Panc1 (cell line): ENCODE results near the gene NARS2. TPM values are rescaled to one million over a fixed set of nuclear protein-coding genes. Genes with fewer than 3 reads are reported as not detected.
A peak's percentile ranks its signal among the peaks of the same experiment; 100 is the strongest.

ENCODE experiments used
- ATAC-seq: fragments of 200-7000 bp; cut with Tn5 transposase; 2 replicates; pipeline ENCODE4 v1.9.1; 2020; ENCODE audit warnings: mild to moderate bottlenecking, moderate library complexity
- BruUV-seq: library from RNA; stranded (reverse); fragments of 400-500 nt; replicated peaks from 2 replicates; lab custom pipeline; 2021; lab: Mats Ljungman, UMichigan
- CTCF ChIA-PET: fragments of 300-600 bp; sonication (Branson Sonifier 250); formaldehyde crosslinking; loops from one replicate; lab custom pipeline; 2022; ENCODE audit warnings: antibody characterized with exemption; lab: Charles Lee
- POLR2A ChIA-PET: fragments of 300-600 bp; sonication (Branson Sonifier 250); formaldehyde crosslinking; loops from one replicate; lab custom pipeline; 2022; ENCODE audit warnings: antibody characterized with exemption; lab: Charles Lee
- DNase-seq: peaks from one replicate; pipeline ENCODE4 v3.0.0-alpha.2; 2010; ENCODE audit warnings: low read depth, low spot score
- H3K27ac ChIP-seq: 2 replicates; pipeline ENCODE4 v1.5.1; 2011; ENCODE audit warnings: mild to moderate bottlenecking, low read length, inconsistent platforms
- H3K27me3 ChIP-seq: fragments of 200-500 bp; sonication (Bioruptor generic); 2 replicates; pipeline ENCODE4 v1.6.0; 2014; ENCODE audit warnings: low read length, inconsistent platforms; ENCODE audit not compliant: control insufficient read depth, insufficient read depth
- H3K36me3 ChIP-seq: fragments of 200-500 bp; sonication (Bioruptor generic); 2 replicates; pipeline ENCODE4 v1.5.1; 2014; ENCODE audit warnings: inconsistent platforms, mild to moderate bottlenecking, low read length, moderate library complexity; ENCODE audit not compliant: control insufficient read depth, insufficient read depth
- H3K4me1 ChIP-seq: 2 replicates; pipeline ENCODE4 v1.5.1; 2011; ENCODE audit warnings: inconsistent platforms, mild to moderate bottlenecking, low read length, moderate library complexity; ENCODE audit not compliant: control insufficient read depth, insufficient read depth
- H3K4me3 ChIP-seq, 2 experiments: 2 replicates each; pipeline ENCODE4 v1.5.1; 2011 to 2012; ENCODE audit warnings: low read depth in 2 of 2, low read length in 2 of 2, mild to moderate bottlenecking in 2 of 2, inconsistent platforms in 1 of 2, moderate library complexity in 1 of 2
- H3K9me3 ChIP-seq: fragments of 200-500 bp; sonication (Bioruptor generic); 2 replicates; pipeline ENCODE4 v1.5.1; 2014; ENCODE audit warnings: low read depth, mild to moderate bottlenecking, inconsistent platforms, low read length, moderate library complexity; ENCODE audit not compliant: control insufficient read depth, insufficient read depth
- POLR2AphosphoS5 ChIP-seq: IDR thresholded peaks from 2 replicates; pipeline ENCODE4 v1.6.1; 2012; ENCODE audit warnings: mild to moderate bottlenecking, low read depth, low read length, moderate library complexity
- REST ChIP-seq, 2 experiments: IDR thresholded peaks; 2 replicates each; pipeline ENCODE4 v1.6.1; 2011 to 2012; ENCODE audit warnings: low read depth in 2 of 2, control low read depth in 1 of 2, low read length in 1 of 2, mild to moderate bottlenecking in 1 of 2, moderate library complexity in 1 of 2; ENCODE audit not compliant: insufficient read depth in 1 of 2
- SIN3A ChIP-seq: IDR thresholded peaks from 2 replicates; pipeline ENCODE4 v1.6.1; 2012; ENCODE audit warnings: low read depth, mild to moderate bottlenecking, low read length, moderate library complexity, borderline replicate concordance; ENCODE audit not compliant: insufficient read depth
- TCF7L2 ChIP-seq: IDR thresholded peaks from 2 replicates; pipeline ENCODE4 v1.6.1; 2011; ENCODE audit warnings: mild to moderate bottlenecking, low read depth, low read length, inconsistent platforms
- in situ Hi-C: cut with HindIII; loops from 2 replicates; pipeline ENCODE4 v1.10.0; 2016; ENCODE audit warnings: low sequenced_read_pairs, low pct_unique_long_range_greater_than_20kb
- intact Hi-C: fragments of 100-400 bp; cut with micrococcal nuclease; formaldehyde crosslinking; loops from one replicate; pipeline ENCODE4 v1.10.0; 2022; ENCODE audit not compliant: unreplicated experiment
- total RNA-seq: library from RNA; stranded (reverse); gene quantifications from one replicate; pipeline ENCODE4 v1.2.1, GENCODE V29; 2021; ENCODE audit not compliant: unreplicated experiment
- TF ChIP-seq, protein P1 (sequence below): fragments of 450-650 bp; IDR thresholded peaks from 2 replicates; pipeline ENCODE4 v1.5.1; 2017; ENCODE audit warnings: mild to moderate bottlenecking

Gene NARS2
- total RNA-seq, 1 experiment from 2014 or later: 29.8 TPM

GRCh38 chr11:78432956-78433355, 141.7 kb downstream of the NARS2 start:
- intact Hi-C loops: no loop called here
- ChIA-PET CTCF (interaction anchor here (0.6 to 1.5 kb wide), 3 partner anchors 93 to 205 kb away, joined by 5 to 15 read pairs (median 8); no protein-coding TSS in a partner anchor), POLR2A (no interaction called here)
- H3K9me3 ChIP-seq: no peaks in the 10 kb centered on the region
- TF ChIP-seq POLR2AphosphoS5 (no peak), SIN3A (no peak), REST (IDR thresholded peaks at IDR 0.05; ENCODE audit: insufficient read depth in 1 of 2, low read depth in 2 of 2, low read length in 1 of 2) (no peak), TCF7L2 (no peak)
- TF ChIP-seq, protein P1, sequence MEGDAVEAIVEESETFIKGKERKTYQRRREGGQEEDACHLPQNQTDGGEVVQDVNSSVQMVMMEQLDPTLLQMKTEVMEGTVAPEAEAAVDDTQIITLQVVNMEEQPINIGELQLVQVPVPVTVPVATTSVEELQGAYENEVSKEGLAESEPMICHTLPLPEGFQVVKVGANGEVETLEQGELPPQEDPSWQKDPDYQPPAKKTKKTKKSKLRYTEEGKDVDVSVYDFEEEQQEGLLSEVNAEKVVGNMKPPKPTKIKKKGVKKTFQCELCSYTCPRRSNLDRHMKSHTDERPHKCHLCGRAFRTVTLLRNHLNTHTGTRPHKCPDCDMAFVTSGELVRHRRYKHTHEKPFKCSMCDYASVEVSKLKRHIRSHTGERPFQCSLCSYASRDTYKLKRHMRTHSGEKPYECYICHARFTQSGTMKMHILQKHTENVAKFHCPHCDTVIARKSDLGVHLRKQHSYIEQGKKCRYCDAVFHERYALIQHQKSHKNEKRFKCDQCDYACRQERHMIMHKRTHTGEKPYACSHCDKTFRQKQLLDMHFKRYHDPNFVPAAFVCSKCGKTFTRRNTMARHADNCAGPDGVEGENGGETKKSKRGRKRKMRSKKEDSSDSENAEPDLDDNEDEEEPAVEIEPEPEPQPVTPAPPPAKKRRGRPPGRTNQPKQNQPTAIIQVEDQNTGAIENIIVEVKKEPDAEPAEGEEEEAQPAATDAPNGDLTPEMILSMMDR: no peak
- no peaks in the 10 kb centered on the region for H3K27me3 ChIP-seq
- no peak overlapping the region for H3K4me3 ChIP-seq
- H3K27ac ChIP-seq: no peak overlapping the region
- ATAC-seq: no peak
- no peak for DNase-seq
- no TSS peak for BruUV-seq
- in situ Hi-C loops: no loop called here
- H3K36me3 ChIP-seq: no peaks in the 10 kb centered on the region
- H3K4me1 ChIP-seq: no peaks in the 10 kb centered on the region

GRCh38 chr11:78432058-78432515, 142.6 kb downstream of the NARS2 start:
- no peaks in the 10 kb centered on the region for H3K4me1 ChIP-seq
- H3K27ac ChIP-seq: no peak overlapping the region
- intact Hi-C loops (no loop called here), in situ Hi-C loops (no loop called here)
- no peaks in the 10 kb centered on the region for H3K36me3 ChIP-seq
- POLR2A ChIA-PET: no interaction called here
- DNase-seq (no peak), ATAC-seq (no peak)
- TF ChIP-seq, protein P1: peak; percentile 79
- no peak for TF ChIP-seq POLR2AphosphoS5
- no peak overlapping the region for H3K4me3 ChIP-seq
- no peaks in the 10 kb centered on the region for H3K9me3 ChIP-seq
- CTCF ChIA-PET: interaction anchor here (0.6 to 1.5 kb wide), 4 partner anchors 45 to 204 kb away, joined by 5 to 15 read pairs (median 8); no protein-coding TSS in a partner anchor
- no peaks in the 10 kb centered on the region for H3K27me3 ChIP-seq
- BruUV-seq: no TSS peak
